ENCODE measurements around the gene LTBP1. TPM values are rescaled to one million over a fixed set of nuclear protein-coding genes. Genes with fewer than 3 reads are reported as not detected.
"Not testable (repeated sequence)": the region's sequence is repeated elsewhere in the genome, so short reads cannot be mapped to it uniquely, and the experiment has no call there.

Gene LTBP1
- total RNA-seq, 1 donor from 2014 or later: 0.15 TPM

DNA sequence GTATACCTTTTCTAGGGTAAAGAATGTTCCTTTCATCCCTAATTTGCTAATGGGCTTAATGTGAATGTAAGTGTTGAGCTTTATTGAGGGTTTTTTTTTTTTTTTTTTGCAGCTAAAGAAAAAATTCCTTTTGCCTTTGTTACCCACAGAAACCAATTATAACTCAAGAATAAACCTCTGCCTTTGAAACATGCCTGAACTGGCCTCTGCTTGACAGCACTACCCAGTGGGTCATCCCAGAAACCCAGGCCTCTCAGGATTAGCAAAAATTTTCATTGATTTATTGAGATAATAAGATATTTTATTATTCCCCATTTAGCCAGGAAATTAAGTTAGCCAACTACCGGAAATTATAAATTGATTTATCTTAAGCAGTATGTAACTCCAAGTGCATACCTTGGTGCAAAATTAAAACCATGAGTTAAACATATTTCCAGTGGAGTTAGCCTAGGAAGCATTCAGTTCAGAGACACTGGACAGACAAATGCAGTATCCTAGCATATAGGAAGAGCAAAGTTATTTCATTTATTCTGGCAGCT lies 462.7 kb downstream of the LTBP1 start:
- intact Hi-C loops (cut with micrococcal nuclease): no loop called here

DNA sequence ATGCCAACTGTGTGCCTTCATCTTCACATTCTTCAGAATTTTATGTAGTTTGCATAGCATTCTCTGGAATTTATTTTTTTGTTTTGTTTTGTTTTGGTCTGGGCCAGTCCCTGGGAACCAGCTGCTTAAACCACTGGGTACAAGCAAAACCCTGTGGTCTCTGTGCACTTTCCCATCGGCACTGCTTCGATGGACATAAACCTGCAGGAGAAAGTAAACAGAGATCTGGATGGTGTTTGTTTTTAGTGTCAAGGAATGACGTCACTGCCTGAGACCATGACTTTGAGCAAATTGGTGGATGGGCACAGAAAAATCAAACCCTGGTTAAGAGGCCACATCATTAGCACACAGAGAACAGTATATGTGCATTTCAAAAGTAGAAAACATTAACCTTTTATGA lies 465.0 kb downstream of the LTBP1 start:
- intact Hi-C loops (cut with micrococcal nuclease): no loop called here

DNA sequence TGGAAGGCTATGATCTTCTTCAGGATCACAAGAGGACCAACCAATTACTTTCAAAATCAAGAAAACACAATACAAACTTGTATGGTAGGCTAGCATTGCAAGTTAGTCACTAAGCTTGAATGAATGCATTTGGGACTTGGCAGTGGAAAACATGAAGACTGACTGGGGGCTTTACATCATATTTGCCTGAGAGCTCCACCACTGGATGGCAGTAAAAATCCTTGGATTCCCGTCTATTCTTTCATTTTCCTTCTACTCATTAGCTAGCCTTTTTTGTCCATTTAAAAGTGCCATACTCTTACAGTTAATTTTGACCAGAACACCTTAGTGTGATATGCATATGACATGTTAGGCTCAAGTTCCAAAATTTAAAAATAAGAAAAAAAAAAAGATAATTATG lies 466.2 kb downstream of the LTBP1 start:
- intact Hi-C loops (cut with micrococcal nuclease): loop anchor here (1.0 kb wide), 1 partner anchor 170 kb away; no protein-coding TSS in a partner anchor

DNA sequence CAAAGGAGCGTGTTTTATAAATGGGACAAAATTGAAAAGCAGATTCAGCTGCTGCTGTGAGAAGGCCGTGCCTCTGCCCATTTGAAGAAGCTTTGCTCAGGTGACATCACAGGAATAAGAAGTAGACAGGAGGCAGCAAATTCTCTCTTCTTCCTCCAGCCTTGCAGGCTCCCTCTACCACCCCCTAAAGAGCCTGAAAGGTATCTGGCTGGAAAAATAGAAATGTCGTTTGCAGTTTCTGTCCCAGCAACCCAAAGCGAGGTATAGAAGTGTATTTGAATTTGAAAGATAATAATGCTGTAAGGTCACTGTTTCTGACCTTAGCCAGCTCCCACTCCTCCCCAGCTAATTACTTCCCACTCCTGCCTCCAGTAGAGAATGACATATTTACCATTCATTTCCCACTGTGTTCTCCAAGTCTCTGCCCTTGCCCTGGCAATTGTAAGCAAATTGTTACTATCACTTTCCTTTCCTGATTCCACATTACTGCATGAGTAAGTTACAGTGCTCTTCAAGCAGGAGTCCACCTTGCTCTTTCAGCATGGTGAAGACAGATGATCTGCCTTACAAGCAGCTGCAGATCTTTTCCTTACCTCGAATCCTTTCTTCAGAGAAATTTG lies 472.9 kb downstream of the LTBP1 start:
- intact Hi-C loops (cut with micrococcal nuclease): no loop called here

DNA sequence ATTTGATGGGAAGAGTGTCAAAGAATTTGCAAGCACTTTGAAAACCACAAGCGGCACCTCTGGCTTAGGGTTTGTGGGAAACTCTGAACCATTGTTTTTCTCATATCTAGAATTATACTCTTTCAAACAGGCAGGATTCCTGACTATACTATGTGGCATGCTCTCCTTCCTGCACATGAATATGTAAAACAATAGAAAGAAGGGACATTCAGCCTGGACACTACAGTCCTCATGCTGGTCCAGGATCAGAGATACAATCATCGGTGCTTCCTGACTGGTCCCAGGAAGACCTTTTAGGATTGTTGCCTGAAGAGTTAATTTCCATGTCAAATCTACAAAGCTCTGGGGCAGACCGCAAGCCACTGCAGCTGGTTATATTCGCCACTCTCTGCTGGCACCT lies 474.0 kb downstream of the LTBP1 start:
- intact Hi-C loops (cut with micrococcal nuclease): no loop called here

- intact Hi-C loops (cut with micrococcal nuclease): no loop called here
Observed at GRCh38 chr2:33421820-33422219, 475.1 kb downstream of the LTBP1 start.

GRCh38 chr2:33425161-33425560 lies 478.4 kb downstream of the LTBP1 start:
- intact Hi-C loops (cut with micrococcal nuclease): no loop called here

GRCh38 chr2:33425586-33426031 lies 478.9 kb downstream of the LTBP1 start:
- intact Hi-C loops (cut with micrococcal nuclease): no loop called here

DNA sequence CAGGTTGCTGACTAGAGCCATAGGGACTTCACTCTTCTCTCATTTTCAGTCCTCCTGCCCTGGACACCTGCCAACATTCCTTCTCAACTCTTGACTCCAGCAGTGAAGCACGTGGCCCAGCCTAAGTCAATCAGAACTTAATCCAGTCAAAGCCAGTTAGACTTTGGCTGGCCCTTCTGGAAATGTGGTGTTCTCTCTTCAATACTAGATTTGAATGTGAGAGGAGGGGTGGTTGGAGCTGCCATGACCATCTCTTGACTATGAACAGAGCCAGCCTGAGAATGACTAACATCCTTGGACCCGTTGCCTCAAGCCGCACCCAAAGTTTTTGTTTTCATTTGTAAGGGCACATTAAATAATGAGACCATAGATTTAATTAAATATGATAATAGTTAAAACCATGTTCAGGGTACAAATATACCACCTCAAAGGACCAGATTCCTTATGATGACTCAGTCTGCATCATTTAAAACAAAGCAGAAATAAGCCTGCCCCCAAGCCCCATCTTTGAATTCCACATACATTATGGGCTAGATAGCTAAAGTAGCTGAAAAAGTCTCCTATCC lies 480.0 kb downstream of the LTBP1 start:
- intact Hi-C loops (cut with micrococcal nuclease): no loop called here

- intact Hi-C loops (cut with micrococcal nuclease): no loop called here
Observed at GRCh38 chr2:33430077-33430476, 483.3 kb downstream of the LTBP1 start.

DNA sequence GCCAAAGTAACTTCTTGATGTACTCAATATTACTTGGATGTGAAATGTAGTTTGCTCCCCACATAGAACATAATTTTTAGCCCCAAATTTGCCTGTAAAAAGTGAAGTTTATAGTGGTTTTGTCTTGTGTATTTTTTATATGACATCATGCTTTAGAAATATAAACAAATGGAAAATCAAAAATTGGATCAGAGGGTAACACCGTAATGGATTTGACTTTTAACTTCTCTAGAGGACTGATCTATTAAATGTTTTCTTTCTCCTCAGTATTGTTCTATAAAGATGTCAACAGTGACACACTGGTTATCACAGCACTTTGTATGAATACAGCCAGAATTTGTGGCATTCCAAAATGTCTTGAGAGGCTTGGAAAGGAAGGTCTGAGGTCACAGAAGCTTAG lies 484.1 kb downstream of the LTBP1 start:
- intact Hi-C loops (cut with micrococcal nuclease): no loop called here

DNA sequence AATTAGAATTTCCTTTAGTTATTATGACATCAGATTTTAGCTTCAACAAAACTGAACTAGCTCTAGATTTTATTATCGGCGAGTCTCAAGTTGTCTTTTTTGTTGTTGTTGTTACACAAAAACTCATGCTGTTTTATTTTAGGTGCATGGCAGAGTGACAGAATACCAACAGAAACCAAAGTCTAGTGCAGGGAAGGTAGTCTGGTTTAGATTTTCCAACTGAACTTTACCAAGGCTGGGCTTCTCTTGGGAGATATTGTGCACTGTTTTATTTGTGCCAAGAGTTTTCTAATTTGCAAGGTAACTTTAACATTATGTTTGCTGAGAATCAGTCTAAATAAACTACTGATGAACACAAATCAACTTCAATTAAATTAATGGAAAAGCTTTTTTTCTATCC lies 486.1 kb downstream of the LTBP1 start:
- intact Hi-C loops (cut with micrococcal nuclease): no loop called here

DNA sequence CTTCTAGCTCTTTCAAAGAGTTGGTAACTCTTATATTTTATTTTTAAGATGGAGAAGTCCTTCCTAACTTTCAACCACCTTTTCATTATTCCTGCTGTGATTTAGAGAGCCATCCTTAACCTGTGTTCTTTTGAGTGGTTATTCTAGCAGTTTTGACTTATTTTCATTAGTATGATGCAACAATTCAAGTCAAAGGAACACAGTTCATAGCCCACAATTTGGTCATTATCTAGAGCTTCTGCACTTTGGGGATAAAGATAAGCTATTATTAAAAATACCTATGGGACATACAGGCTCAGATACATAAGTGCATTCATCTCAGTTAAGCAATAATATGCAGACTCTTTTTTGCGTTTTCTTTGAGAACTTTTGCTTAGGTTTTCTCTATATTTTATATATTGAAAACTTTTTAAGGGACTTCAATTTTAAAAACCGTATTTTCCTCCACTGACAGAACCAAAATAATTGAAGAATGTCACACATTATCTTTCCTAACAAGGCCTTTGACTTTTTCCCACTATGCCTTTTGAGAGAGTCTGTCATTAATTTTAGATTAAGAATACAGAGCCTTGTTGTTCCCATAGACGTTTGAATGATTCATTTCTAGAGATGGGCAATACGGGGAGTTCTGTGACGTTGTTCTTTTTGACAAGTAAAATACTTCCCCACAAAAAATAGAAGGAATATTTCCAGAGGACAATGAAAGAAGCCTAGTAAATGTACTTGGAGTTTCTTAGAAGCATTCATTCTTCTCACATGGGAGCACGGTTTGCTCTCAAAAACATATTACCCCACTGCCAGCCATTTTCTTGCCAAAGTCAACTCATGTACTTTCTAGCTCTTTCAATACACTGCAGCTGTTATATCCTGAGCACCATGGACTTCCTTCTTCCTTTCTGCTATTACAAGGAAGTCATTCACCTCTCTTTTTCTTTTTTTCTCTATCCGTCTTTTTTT lies 486.8 kb downstream of the LTBP1 start:
- intact Hi-C loops (cut with micrococcal nuclease): no loop called here

DNA sequence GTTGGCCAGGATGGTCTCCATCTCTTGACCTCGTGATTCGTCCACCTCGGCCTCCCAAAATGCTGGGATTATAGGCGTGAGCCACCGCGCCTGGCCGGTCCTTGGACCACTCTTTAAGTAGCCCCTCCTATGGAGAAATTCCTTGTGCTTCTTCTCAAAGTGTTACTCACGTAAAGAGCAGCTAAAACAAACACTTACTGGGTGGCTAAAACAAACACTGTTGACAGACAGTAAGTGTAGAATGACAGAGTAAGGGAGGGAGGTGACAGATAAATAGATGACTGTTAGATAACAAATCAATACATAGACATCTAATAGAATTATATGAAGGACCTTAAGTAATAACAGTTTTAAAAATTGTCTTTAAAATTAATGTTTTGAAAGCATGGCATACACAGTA lies 488.8 kb downstream of the LTBP1 start:
- intact Hi-C loops (cut with micrococcal nuclease): no loop called here

DNA sequence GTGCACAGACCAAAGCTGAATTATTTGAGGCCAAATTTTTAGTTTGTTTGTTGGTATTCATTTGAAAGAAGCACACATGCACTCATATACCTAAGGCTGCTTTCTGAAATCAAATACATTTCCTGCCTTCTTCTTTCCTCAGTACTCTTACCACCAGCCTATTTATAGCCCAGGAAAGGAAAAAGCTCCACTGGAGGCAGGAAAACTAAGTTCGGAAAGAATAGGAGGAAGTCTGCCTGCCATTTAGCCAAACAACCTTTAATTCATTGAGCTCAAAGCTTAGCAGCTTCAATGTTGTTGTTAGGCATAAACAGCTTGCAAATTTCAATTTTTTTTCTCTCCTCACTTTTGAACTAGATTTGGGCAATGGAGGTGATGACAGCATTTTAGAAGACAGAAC lies 489.3 kb downstream of the LTBP1 start:
- intact Hi-C loops (cut with micrococcal nuclease): no loop called here

GRCh38 chr2:33437297-33437696 lies 490.5 kb downstream of the LTBP1 start:
- intact Hi-C loops (cut with micrococcal nuclease): no loop called here

DNA sequence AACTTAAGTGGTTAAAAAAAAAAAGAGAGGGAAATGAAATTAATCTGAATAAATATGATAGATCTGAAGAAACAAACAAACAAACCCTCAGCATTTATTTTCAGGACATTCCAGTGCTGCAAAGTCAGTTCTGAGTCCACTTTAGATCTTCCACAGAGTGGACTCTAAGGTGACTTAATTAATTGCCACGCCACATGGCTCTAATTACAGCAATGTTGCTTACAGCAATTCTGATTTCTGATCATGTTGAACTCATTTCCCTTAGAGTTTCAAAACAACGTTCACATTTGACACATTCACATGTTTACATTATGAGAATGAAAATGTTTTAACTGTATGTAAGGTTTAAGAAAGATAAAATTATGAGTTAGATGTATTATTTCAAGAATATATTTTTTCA lies 491.1 kb downstream of the LTBP1 start:
- intact Hi-C loops (cut with micrococcal nuclease): no loop called here

GRCh38 chr2:33441235-33441810 lies 494.6 kb downstream of the LTBP1 start:
- intact Hi-C loops (cut with micrococcal nuclease): loop anchor here (1.0 kb wide), 1 partner anchor 142 kb away; no protein-coding TSS in a partner anchor

GRCh38 chr2:33442052-33442451 lies 495.3 kb downstream of the LTBP1 start:
- intact Hi-C loops (cut with micrococcal nuclease): not testable (repeated sequence)

DNA sequence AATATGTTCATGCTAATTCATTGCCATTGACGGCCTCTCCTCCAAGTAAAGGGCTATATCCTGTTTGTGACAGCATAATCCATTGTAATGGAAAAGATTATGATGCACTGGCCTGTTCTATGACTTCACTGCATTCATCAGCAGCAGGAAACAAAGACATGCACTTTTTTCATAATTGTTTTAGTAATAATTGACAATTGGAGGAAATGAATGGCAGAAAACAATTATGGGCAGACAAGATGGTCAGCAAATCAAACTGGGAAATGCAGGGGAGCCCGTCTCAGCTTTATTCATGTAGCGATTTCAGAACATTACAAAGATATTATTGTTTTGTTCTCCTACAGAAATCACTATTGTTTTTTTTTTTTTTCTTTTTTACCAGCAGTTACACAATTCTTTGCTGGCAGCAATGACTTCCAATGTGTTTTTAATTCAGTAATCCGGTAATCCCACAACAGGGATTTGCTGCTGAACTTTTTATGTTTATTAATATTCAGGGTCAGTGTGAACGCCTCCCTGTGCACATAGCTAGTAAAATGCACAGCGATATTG lies 495.9 kb downstream of the LTBP1 start:
- intact Hi-C loops (cut with micrococcal nuclease): no loop called here

DNA sequence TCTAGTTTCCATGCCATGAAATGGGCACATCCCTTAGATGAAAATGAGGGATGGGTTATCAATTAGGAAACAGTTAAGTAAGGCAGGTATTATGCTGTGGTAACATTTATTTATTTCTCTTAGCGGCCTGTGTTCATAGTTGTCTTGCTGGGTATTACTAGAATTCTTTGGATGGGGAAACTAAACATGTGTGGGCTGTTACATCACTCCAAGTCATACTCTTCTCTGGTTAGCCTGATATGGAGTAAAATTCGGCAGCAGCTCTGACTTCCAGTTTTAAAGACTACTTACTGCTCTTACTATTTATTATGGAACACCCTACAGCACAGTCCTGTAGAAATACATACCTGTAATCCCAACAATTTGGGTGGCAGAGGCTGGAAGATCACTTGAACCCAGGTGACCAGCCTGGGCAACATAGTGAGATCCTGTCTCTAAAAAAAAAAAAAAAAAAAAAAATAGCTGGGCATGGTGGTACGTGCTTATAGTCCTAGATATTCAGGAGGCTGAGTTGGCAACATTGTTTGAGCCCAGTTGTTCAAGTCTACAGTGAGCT lies 496.6 kb downstream of the LTBP1 start:
- intact Hi-C loops (cut with micrococcal nuclease): no loop called here
